Measurements from ENCODE around the gene SELENOK. TPM values are rescaled to one million over a fixed set of nuclear protein-coding genes. Genes with fewer than 3 reads are reported as not detected.

SELENOK gene
- total and polyA plus RNA-seq, 2 of the 13 experiments (the other 11 are each of a cell fraction or from before 2014, with no cell fraction given) = 67.0 to 81.0 TPM

DNA sequence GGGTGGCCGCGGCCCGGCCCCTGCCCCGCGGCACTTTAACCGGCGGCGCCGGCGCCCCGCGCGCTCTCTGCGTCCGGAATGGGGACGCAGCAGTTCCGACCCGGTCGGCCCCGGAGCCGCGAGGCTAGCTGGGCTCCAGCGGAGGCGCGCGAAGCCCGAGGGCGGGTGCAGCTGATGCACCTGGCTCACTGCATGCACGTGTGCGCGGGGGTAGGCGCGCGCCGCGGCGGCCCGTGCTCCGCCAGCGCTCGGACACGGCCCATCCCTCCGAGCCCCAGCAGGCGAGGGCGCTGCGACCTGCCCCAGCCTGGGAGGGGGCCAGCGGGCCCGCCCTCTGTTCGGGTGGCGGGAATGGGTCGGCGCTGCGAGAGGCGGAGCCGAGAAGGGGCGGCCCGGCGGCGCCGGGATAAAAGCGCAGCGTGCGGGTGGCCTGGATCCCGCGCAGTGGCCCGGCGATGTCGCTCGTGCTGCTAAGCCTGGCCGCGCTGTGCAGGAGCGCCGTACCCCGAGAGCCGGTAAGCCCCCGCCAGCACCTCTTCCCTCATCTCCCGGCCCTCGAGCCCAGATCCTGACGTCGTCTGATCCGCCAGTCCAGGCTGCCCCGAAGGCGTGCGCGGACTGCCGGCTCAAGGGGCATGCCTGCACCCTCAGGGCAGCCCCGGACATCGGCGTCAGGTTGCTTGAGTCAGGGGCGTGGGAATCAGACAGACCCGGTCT, 45.4 kb downstream of the SELENOK start, which contains the start of the genes CHDH and IL17RB (continued):
- no peak for TF ChIP-seq FOXA1 (IDR thresholded peaks at IDR 0.05)
- no peak for TF ChIP-seq FOXA1 (CRISPR knock-in tag; IDR thresholded peaks at IDR 0.05)
- no peak for TF ChIP-seq SYNCRIP (IDR thresholded peaks at IDR 0.05; ENCODE audit: insufficient read depth, low read depth, low read length)
- TF ChIP-seq ZNF552 (CRISPR knock-in tag; IDR thresholded peaks at IDR 0.05; ENCODE audit: borderline replicate concordance) = 0 out of 2 replicates have a peak, but pooled peaks have one; percentile 63
- peak; percentile 59 for TF ChIP-seq NCOA2 (CRISPR knock-in tag; IDR thresholded peaks at IDR 0.05)
- TF ChIP-seq, protein P1, sequence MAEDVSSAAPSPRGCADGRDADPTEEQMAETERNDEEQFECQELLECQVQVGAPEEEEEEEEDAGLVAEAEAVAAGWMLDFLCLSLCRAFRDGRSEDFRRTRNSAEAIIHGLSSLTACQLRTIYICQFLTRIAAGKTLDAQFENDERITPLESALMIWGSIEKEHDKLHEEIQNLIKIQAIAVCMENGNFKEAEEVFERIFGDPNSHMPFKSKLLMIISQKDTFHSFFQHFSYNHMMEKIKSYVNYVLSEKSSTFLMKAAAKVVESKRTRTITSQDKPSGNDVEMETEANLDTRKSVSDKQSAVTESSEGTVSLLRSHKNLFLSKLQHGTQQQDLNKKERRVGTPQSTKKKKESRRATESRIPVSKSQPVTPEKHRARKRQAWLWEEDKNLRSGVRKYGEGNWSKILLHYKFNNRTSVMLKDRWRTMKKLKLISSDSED (CRISPR knock-in tag; IDR thresholded peaks at IDR 0.05) = no peak
- TF ChIP-seq SMARCE1 (IDR thresholded peaks at IDR 0.05; ENCODE audit: borderline replicate concordance) = no peak
- TF ChIP-seq EHMT2 (IDR thresholded peaks at IDR 0.05; ENCODE audit: borderline replicate concordance, low read depth, low read length) = no peak
- no peak for TF ChIP-seq SMAD1 (CRISPR knock-in tag; IDR thresholded peaks at IDR 0.05; ENCODE audit: borderline replicate concordance, low read depth)
- peak; percentile 71; the same call in 1 of the 2 replicates for TF ChIP-seq CENPT (CRISPR knock-in tag; IDR thresholded peaks at IDR 0.05; ENCODE audit: low read depth)
- no peak for TF ChIP-seq FIP1L1 (IDR thresholded peaks at IDR 0.05; ENCODE audit: borderline replicate concordance, insufficient read depth, low read depth, low read length)
- TF ChIP-seq ZNF234 (CRISPR knock-in tag; conservative IDR thresholded peaks at IDR 0.05) = no peak
- peak; percentile 87; the same call in 1 of the 2 replicates for TF ChIP-seq ZNF468 (CRISPR knock-in tag; IDR thresholded peaks at IDR 0.05)
- no peak for TF ChIP-seq MBD4 (IDR thresholded peaks at IDR 0.05; ENCODE audit: borderline replicate concordance, low read length)
- peak; percentile 89; the same call in 1 of the 2 replicates for TF ChIP-seq ZFP82 (CRISPR knock-in tag; IDR thresholded peaks at IDR 0.05; ENCODE audit: borderline replicate concordance)
- no peak for TF ChIP-seq ZNF619 (CRISPR knock-in tag; IDR thresholded peaks at IDR 0.05)
- TF ChIP-seq ZNF776 (CRISPR knock-in tag; IDR thresholded peaks at IDR 0.05) = peak; percentile 95
- TF ChIP-seq, protein P2, sequence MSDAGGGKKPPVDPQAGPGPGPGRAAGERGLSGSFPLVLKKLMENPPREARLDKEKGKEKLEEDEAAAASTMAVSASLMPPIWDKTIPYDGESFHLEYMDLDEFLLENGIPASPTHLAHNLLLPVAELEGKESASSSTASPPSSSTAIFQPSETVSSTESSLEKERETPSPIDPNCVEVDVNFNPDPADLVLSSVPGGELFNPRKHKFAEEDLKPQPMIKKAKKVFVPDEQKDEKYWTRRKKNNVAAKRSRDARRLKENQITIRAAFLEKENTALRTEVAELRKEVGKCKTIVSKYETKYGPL (CRISPR knock-in tag; IDR thresholded peaks at IDR 0.05) = no peak; the same call in 1 of the 2 replicates
- TF ChIP-seq TOPORS (CRISPR knock-in tag; IDR thresholded peaks at IDR 0.05) = peak; percentile 94
- TF ChIP-seq, protein P3, sequence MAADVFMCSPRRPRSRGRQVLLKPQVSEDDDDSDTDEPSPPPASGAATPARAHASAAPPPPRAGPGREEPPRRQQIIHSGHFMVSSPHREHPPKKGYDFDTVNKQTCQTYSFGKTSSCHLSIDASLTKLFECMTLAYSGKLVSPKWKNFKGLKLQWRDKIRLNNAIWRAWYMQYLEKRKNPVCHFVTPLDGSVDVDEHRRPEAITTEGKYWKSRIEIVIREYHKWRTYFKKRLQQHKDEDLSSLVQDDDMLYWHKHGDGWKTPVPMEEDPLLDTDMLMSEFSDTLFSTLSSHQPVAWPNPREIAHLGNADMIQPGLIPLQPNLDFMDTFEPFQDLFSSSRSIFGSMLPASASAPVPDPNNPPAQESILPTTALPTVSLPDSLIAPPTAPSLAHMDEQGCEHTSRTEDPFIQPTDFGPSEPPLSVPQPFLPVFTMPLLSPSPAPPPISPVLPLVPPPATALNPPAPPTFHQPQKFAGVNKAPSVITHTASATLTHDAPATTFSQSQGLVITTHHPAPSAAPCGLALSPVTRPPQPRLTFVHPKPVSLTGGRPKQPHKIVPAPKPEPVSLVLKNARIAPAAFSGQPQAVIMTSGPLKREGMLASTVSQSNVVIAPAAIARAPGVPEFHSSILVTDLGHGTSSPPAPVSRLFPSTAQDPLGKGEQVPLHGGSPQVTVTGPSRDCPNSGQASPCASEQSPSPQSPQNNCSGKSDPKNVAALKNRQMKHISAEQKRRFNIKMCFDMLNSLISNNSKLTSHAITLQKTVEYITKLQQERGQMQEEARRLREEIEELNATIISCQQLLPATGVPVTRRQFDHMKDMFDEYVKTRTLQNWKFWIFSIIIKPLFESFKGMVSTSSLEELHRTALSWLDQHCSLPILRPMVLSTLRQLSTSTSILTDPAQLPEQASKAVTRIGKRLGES (CRISPR knock-in tag; IDR thresholded peaks at IDR 0.05; ENCODE audit: borderline replicate concordance) = no peak
- 0 out of 2 replicates have a peak, but pooled peaks have one; percentile 70 for TF ChIP-seq ZNF577 (CRISPR knock-in tag; IDR thresholded peaks at IDR 0.05; ENCODE audit: borderline replicate concordance, low read depth)
- no peak for TF ChIP-seq ZNF83 (CRISPR knock-in tag; IDR thresholded peaks at IDR 0.05; ENCODE audit: borderline replicate concordance)
- TF ChIP-seq, protein P4, sequence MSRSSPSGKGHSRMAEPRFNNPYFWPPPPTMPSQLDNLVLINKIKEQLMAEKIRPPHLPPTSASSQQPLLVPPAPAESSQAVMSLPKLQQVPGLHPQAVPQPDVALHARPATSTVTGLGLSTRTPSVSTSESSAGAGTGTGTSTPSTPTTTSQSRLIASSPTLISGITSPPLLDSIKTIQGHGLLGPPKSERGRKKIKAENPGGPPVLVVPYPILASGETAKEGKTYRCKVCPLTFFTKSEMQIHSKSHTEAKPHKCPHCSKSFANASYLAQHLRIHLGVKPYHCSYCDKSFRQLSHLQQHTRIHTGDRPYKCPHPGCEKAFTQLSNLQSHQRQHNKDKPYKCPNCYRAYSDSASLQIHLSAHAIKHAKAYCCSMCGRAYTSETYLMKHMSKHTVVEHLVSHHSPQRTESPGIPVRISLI (CRISPR knock-in tag; IDR thresholded peaks at IDR 0.05; ENCODE audit: borderline replicate concordance) = 0 out of 2 replicates have a peak, but pooled peaks have one; percentile 53
- no peak for TF ChIP-seq HOXA7 (CRISPR knock-in tag; IDR thresholded peaks at IDR 0.05)
